WTC11 (cell line): ENCODE data around the gene NTF3. TPM values are rescaled to one million over a fixed set of nuclear protein-coding genes. Genes with fewer than 3 reads are reported as not detected.

Experiments used
- ATAC-seq: fragments of 200-7000 bp; cut with Tn5 transposase; 2 replicates; pipeline ENCODE4 v1.10.0; 2021; ENCODE audit warnings: mild to moderate bottlenecking, moderate library complexity
- CTCF ChIA-PET: fragments of 300-600 bp; sonication (Branson Sonifier 250); formaldehyde crosslinking; loops from one replicate; lab custom pipeline; 2021; ENCODE audit warnings: antibody characterized with exemption; lab: Charles Lee
- POLR2A ChIA-PET: fragments of 350-600 bp; sonication (Branson Sonifier 250); formaldehyde crosslinking; loops from one replicate; lab custom pipeline; 2021; ENCODE audit warnings: antibody characterized with exemption; lab: Charles Lee
- DNase-seq: peaks from one replicate; pipeline ENCODE4 v3.0.0; 2021; ENCODE audit warnings: low spot score
- H3K27ac Mint-ChIP-seq: 2 replicates; pipeline ENCODE4 v1.8.0; 2021; ENCODE audit warnings: mixed read lengths
- H3K27me3 Mint-ChIP-seq: 2 replicates; pipeline ENCODE4 v1.8.0; 2021; ENCODE audit warnings: low read depth, mild to moderate bottlenecking, moderate library complexity, mixed read lengths
- H3K36me3 Mint-ChIP-seq: 2 replicates; pipeline ENCODE4 v1.8.0; 2021; ENCODE audit warnings: mixed read lengths
- H3K4me1 Mint-ChIP-seq: 2 replicates; pipeline ENCODE4 v1.8.0; 2022; ENCODE audit warnings: mixed read lengths
- H3K4me3 Mint-ChIP-seq: 2 replicates; pipeline ENCODE4 v1.8.0; 2021; ENCODE audit warnings: mild to moderate bottlenecking, moderate library complexity, mixed read lengths
- H3K9me3 Mint-ChIP-seq: 2 replicates; pipeline ENCODE4 v1.8.0; 2021; ENCODE audit warnings: mixed read lengths
- ATF1 ChIP-seq: sonication (generic); formaldehyde crosslinking; IDR thresholded peaks from 2 replicates; pipeline ENCODE4 v1.8.1; 2023; ENCODE audit warnings: mild to moderate bottlenecking, moderate library complexity, missing genetic modification reagents
- ATF6 ChIP-seq: sonication (generic); formaldehyde crosslinking; IDR thresholded peaks from 2 replicates; pipeline ENCODE4 v1.8.1; 2023; ENCODE audit warnings: mild to moderate bottlenecking, missing genetic modification reagents
- CREM ChIP-seq: sonication (generic); formaldehyde crosslinking; IDR thresholded peaks from 2 replicates; pipeline ENCODE4 v1.8.1; 2022; ENCODE audit warnings: mild to moderate bottlenecking, missing genetic modification reagents, moderate library complexity
- CTCF ChIP-seq: fragments of 200-600 bp; IDR thresholded peaks from 2 replicates; pipeline ENCODE4 v1.8.0; 2022; ENCODE audit warnings: antibody characterized with exemption
- FOXK1 ChIP-seq: sonication (generic); formaldehyde crosslinking; IDR thresholded peaks from 2 replicates; pipeline ENCODE4 v1.8.0; 2022; ENCODE audit warnings: mild to moderate bottlenecking, moderate library complexity, missing genetic modification reagents
- HMGXB4 ChIP-seq: sonication (generic); formaldehyde crosslinking; IDR thresholded peaks from 2 replicates; pipeline ENCODE4 v1.8.1; 2023; ENCODE audit warnings: mild to moderate bottlenecking, moderate library complexity, missing genetic modification reagents
- MXD4 ChIP-seq: fragments of 250-450 bp; sonication (Bioruptor Pico); IDR thresholded peaks from 2 replicates; pipeline ENCODE4 v1.8.0; 2021; ENCODE audit warnings: mild to moderate bottlenecking, moderate library complexity, borderline replicate concordance
- RELA ChIP-seq: sonication (generic); formaldehyde crosslinking; IDR thresholded peaks from 2 replicates; pipeline ENCODE4 v1.8.1; 2022; ENCODE audit warnings: missing genetic modification reagents, mild to moderate bottlenecking, borderline replicate concordance
- SMAD4 ChIP-seq: sonication (generic); formaldehyde crosslinking; IDR thresholded peaks from 2 replicates; pipeline ENCODE4 v1.8.0; 2022; ENCODE audit warnings: mild to moderate bottlenecking, missing genetic modification reagents
- TCF7 ChIP-seq: sonication (generic); formaldehyde crosslinking; IDR thresholded peaks from 2 replicates; pipeline ENCODE4 v1.8.0; 2022; ENCODE audit warnings: mild to moderate bottlenecking, low read depth, missing genetic modification reagents, moderate library complexity
- TP53 ChIP-seq: sonication (generic); formaldehyde crosslinking; IDR thresholded peaks from 2 replicates; pipeline ENCODE4 v1.8.1; 2023; ENCODE audit warnings: mild to moderate bottlenecking, missing genetic modification reagents
- ZNF416 ChIP-seq: fragments of 250-450 bp; sonication (Bioruptor Pico); IDR thresholded peaks from 2 replicates; pipeline ENCODE4 v1.9.0; 2021; ENCODE audit warnings: mild to moderate bottlenecking, inconsistent platforms
- ZNF512 ChIP-seq: sonication (generic); formaldehyde crosslinking; IDR thresholded peaks from 2 replicates; pipeline ENCODE4 v1.8.1; 2022; ENCODE audit warnings: missing genetic modification reagents, borderline replicate concordance
- total RNA-seq: library from RNA; stranded (reverse); gene quantifications from 3 replicates; pipeline ENCODE4 v1.2.3, GENCODE V29; 2021
- TF ChIP-seq, protein P1 (sequence below): sonication (generic); formaldehyde crosslinking; IDR thresholded peaks from 2 replicates; pipeline ENCODE4 v1.8.0; 2022; ENCODE audit warnings: mild to moderate bottlenecking, missing genetic modification reagents
- TF ChIP-seq, protein P2 (sequence below): sonication (generic); formaldehyde crosslinking; IDR thresholded peaks from 2 replicates; pipeline ENCODE4 v1.8.1; 2023; ENCODE audit warnings: mild to moderate bottlenecking, missing genetic modification reagents
- TF ChIP-seq, protein P3 (sequence below): sonication (generic); formaldehyde crosslinking; IDR thresholded peaks from 2 replicates; pipeline ENCODE4 v1.8.0; 2022; ENCODE audit warnings: mild to moderate bottlenecking, missing genetic modification reagents
- TF ChIP-seq, protein P4 (sequence below): fragments of 250-450 bp; sonication (Bioruptor Pico); conservative IDR thresholded peaks from 2 replicates; pipeline ENCODE4 v1.9.0; 2021; ENCODE audit warnings: mild to moderate bottlenecking
- TF ChIP-seq, protein P5 (sequence below): fragments of 250-450 bp; sonication (Bioruptor Pico); IDR thresholded peaks from 2 replicates; pipeline ENCODE4 v1.9.0; 2021; ENCODE audit warnings: mild to moderate bottlenecking
- TF ChIP-seq, protein P6 (sequence below): fragments of 250-450 bp; sonication (Bioruptor Pico); IDR thresholded peaks from 2 replicates; pipeline ENCODE4 v1.8.0; 2021; ENCODE audit warnings: mild to moderate bottlenecking

Gene NTF3
- total RNA-seq, 1 experiment from 2014 or later: 1.3 TPM

GRCh38 chr12:5514545-5514944 is 82.6 kb downstream of the NTF3 start:
- ATAC-seq (no peak), DNase-seq (no peak)
- H3K9me3 Mint-ChIP-seq: no peaks in the 10 kb centered on the region
- no peaks in the 10 kb centered on the region for H3K36me3 Mint-ChIP-seq
- H3K27ac Mint-ChIP-seq: no peak overlapping the region
- no peaks in the 10 kb centered on the region; the same call in none of the 2 replicates for H3K27me3 Mint-ChIP-seq
- POLR2A ChIA-PET: no interaction called here
- H3K4me1 Mint-ChIP-seq: peaks cover 47% of the 10 kb centered on the region
- H3K4me3 Mint-ChIP-seq: no peak overlapping the region
- CTCF ChIA-PET: no interaction called here
- no peak for TF ChIP-seq HMGXB4 (CRISPR knock-in tag)
- no peak for TF ChIP-seq ZNF416 (CRISPR knock-in tag)
- no peak for TF ChIP-seq ATF1 (CRISPR knock-in tag)
- TF ChIP-seq, protein P1, sequence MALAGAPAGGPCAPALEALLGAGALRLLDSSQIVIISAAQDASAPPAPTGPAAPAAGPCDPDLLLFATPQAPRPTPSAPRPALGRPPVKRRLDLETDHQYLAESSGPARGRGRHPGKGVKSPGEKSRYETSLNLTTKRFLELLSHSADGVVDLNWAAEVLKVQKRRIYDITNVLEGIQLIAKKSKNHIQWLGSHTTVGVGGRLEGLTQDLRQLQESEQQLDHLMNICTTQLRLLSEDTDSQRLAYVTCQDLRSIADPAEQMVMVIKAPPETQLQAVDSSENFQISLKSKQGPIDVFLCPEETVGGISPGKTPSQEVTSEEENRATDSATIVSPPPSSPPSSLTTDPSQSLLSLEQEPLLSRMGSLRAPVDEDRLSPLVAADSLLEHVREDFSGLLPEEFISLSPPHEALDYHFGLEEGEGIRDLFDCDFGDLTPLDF (CRISPR knock-in tag): no peak
- TF ChIP-seq, protein P2, sequence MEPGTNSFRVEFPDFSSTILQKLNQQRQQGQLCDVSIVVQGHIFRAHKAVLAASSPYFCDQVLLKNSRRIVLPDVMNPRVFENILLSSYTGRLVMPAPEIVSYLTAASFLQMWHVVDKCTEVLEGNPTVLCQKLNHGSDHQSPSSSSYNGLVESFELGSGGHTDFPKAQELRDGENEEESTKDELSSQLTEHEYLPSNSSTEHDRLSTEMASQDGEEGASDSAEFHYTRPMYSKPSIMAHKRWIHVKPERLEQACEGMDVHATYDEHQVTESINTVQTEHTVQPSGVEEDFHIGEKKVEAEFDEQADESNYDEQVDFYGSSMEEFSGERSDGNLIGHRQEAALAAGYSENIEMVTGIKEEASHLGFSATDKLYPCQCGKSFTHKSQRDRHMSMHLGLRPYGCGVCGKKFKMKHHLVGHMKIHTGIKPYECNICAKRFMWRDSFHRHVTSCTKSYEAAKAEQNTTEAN: no peak
- TF ChIP-seq, protein P3, sequence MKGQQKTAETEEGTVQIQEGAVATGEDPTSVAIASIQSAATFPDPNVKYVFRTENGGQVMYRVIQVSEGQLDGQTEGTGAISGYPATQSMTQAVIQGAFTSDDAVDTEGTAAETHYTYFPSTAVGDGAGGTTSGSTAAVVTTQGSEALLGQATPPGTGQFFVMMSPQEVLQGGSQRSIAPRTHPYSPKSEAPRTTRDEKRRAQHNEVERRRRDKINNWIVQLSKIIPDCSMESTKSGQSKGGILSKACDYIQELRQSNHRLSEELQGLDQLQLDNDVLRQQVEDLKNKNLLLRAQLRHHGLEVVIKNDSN: no peak
- TF ChIP-seq RELA: no peak
- TF ChIP-seq, protein P4, sequence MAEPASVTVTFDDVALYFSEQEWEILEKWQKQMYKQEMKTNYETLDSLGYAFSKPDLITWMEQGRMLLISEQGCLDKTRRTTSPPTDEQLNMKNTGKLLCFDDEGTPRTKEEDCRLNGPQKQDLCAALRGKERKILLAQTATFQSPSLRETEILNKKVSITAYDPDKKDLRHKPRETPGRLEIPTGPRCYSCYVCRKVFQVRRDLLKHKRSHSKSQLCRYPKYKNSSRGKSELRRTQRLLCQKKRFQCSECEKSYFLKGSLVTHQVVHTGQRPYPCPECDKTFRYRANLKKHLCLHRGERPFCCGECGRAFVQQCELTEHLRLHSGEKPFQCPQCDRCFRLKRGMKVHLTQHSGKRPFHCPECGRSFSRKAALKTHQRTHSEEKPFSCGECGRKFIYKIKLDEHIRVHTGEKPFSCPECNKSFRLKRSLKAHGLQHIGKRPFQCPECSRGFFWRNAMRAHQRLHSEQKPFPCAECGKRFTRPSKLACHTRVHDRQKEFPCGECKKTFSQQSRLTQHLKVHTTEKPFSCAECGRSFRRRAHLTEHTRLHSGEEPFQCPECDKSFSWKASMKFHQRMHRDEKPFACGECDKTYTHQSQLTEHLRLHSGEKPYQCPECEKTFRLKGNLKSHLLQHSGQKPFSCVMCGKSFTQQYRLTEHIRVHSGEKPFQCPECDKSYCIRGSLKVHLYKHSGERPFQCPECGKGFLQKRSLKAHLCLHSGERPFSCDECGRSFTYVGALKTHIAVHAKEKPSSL (CRISPR knock-in tag): no peak
- TF ChIP-seq, protein P5, sequence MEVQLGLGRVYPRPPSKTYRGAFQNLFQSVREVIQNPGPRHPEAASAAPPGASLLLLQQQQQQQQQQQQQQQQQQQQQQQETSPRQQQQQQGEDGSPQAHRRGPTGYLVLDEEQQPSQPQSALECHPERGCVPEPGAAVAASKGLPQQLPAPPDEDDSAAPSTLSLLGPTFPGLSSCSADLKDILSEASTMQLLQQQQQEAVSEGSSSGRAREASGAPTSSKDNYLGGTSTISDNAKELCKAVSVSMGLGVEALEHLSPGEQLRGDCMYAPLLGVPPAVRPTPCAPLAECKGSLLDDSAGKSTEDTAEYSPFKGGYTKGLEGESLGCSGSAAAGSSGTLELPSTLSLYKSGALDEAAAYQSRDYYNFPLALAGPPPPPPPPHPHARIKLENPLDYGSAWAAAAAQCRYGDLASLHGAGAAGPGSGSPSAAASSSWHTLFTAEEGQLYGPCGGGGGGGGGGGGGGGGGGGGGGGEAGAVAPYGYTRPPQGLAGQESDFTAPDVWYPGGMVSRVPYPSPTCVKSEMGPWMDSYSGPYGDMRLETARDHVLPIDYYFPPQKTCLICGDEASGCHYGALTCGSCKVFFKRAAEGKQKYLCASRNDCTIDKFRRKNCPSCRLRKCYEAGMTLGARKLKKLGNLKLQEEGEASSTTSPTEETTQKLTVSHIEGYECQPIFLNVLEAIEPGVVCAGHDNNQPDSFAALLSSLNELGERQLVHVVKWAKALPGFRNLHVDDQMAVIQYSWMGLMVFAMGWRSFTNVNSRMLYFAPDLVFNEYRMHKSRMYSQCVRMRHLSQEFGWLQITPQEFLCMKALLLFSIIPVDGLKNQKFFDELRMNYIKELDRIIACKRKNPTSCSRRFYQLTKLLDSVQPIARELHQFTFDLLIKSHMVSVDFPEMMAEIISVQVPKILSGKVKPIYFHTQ: no peak
- TF ChIP-seq ATF6 (CRISPR knock-in tag): no peak
- TF ChIP-seq ZNF512 (CRISPR knock-in tag): no peak
- TF ChIP-seq CTCF: no peak
- no peak for TF ChIP-seq TCF7 (CRISPR knock-in tag)
- TF ChIP-seq CREM (CRISPR knock-in tag): no peak
- no peak for TF ChIP-seq MXD4
- no peak for TF ChIP-seq SMAD4 (CRISPR knock-in tag)
- no peak for TF ChIP-seq FOXK1 (CRISPR knock-in tag)
- TF ChIP-seq, protein P6, sequence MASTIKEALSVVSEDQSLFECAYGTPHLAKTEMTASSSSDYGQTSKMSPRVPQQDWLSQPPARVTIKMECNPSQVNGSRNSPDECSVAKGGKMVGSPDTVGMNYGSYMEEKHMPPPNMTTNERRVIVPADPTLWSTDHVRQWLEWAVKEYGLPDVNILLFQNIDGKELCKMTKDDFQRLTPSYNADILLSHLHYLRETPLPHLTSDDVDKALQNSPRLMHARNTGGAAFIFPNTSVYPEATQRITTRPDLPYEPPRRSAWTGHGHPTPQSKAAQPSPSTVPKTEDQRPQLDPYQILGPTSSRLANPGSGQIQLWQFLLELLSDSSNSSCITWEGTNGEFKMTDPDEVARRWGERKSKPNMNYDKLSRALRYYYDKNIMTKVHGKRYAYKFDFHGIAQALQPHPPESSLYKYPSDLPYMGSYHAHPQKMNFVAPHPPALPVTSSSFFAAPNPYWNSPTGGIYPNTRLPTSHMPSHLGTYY (CRISPR knock-in tag): no peak
- TF ChIP-seq TP53: no peak
